ENCODE data around the gene EMX2.

DNA sequence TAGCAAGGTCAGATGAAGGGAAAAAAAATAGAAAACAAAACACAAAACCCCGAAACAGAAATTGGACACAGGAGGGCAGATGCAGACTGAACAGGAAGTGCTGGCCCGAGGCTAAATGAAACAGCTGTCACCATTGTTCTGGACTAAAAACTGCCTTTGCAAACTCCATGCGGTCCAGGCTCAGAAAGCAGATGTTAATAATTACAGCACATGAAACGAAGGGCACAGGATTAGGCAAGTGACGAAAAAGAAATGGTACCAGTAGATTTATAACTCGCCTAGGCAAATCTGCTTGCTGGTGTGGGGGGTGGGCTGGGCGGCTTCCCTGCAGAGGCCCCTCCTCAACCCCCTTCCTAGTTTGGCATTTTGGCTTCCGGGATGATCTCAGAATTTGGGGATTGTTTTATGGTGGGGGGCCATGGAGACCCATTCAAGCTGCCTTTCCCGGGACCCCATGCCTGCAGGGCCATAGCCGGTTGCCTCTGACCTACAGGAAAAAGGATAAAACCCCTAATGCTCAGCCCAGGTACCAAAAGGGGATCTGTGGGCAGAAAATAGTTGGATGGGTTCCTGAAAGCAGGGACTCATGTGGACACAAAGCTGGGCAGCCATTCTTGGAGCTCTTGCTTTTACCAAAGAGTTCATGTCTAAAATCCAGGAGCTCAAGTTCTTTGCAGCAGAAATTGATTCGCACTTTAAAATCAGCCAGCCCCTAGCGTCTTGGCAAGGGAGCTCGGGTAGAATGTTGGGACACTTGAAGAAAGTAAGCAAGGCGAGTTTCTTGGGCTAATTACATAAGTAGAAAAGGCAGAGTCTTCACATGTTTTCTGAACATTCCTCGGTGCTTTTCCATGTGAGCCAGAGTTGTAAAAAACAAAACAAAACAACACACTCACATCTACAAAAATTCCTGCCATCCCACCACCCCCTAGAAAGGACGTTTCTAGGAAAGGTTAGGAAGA lies 39.0 kb upstream of the EMX2 start:
- TF ChIP-seq SP1 (IDR thresholded peaks at IDR 0.05), result no peak
- no peak for TF ChIP-seq ZNF384 (IDR thresholded peaks at IDR 0.05)
- no peak for TF ChIP-seq SUZ12 (IDR thresholded peaks at IDR 0.05)
- no peak for TF ChIP-seq TARDBP (IDR thresholded peaks at IDR 0.05)
- no peak for TF ChIP-seq FOXM1 (IDR thresholded peaks at IDR 0.05; ENCODE audit: borderline replicate concordance)
- TF ChIP-seq BHLHE40 (IDR thresholded peaks at IDR 0.05; ENCODE audit: borderline replicate concordance), result no peak
- TF ChIP-seq LEF1 (IDR thresholded peaks at IDR 0.05; ENCODE audit: borderline replicate concordance), result no peak

Data from HEK293T (cell line).